ENCODE measurements around the gene OCA2. TPM values are rescaled to one million over a fixed set of nuclear protein-coding genes. Genes with fewer than 3 reads are reported as not detected.

Gene OCA2
- total RNA-seq, 1 experiment from 2014 or later = 0.09 TPM

- CTCF ChIA-PET = no interaction called here
- POLR2A ChIA-PET (ENCODE audit: low non-redundant PET) = no interaction called here
- H3K27ac ChIP-seq (ENCODE audit: low read depth, low read length, poor library complexity, severe bottlenecking) = no peak overlapping the region
Observed at GRCh38 chr15:27798807-27799206, 300.3 kb downstream of the OCA2 start.

DNA sequence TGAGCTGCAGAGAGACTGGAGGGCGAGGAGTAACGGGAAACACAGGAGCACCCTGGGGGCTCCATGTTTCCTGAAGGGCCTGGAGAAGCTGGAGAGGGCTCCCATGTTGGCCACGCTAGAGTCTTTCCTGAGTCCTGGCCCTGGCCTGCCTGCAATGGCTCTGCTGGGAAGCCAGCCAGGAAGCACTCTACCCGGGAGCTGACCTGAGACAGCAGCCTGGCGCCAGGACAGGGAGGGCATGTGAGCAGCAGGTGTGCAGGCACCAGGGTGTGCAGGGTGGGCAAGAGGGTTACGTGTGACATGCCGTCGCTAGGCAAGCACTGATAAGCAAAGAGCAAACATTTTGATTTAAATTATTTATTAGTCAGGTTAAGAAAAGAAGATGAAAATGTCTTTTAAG, 301.4 kb downstream of the OCA2 start:
- H3K36me3 ChIP-seq (ENCODE audit: insufficient read depth, low read length, poor library complexity, severe bottlenecking) = no peaks in the 10 kb centered on the region
- CTCF ChIA-PET = no interaction called here
- no TSS peak for BruUV-seq (replicated peaks)
- POLR2A ChIA-PET (ENCODE audit: low non-redundant PET) = no interaction called here
- peaks cover 24% of the 10 kb centered on the region for H3K9me3 ChIP-seq (ENCODE audit: low read depth, low read length, poor library complexity, severe bottlenecking)
- no peak overlapping the region for H3K4me3 ChIP-seq (ENCODE audit: low read depth, low read length, poor library complexity, severe bottlenecking)
- H3K4me1 ChIP-seq (ENCODE audit: insufficient read depth, low read length, poor library complexity, severe bottlenecking) = no peaks in the 10 kb centered on the region
- no peak overlapping the region for H3K27ac ChIP-seq (ENCODE audit: low read depth, low read length, poor library complexity, severe bottlenecking)
- no peak for DNase-seq (ENCODE audit: low spot score)
- intact Hi-C loops (cut with micrococcal nuclease; ENCODE audit: unreplicated experiment) = no loop called here
- no peaks in the 10 kb centered on the region for H3K27me3 ChIP-seq (replicated peaks; ENCODE audit: insufficient read depth, low read depth, low read length, poor library complexity)
- TF ChIP-seq EZH2 (IDR thresholded peaks at IDR 0.05; ENCODE audit: borderline replicate concordance, low read depth, low read length, poor library complexity, severe bottlenecking) = no peak
- TF ChIP-seq, protein P1, sequence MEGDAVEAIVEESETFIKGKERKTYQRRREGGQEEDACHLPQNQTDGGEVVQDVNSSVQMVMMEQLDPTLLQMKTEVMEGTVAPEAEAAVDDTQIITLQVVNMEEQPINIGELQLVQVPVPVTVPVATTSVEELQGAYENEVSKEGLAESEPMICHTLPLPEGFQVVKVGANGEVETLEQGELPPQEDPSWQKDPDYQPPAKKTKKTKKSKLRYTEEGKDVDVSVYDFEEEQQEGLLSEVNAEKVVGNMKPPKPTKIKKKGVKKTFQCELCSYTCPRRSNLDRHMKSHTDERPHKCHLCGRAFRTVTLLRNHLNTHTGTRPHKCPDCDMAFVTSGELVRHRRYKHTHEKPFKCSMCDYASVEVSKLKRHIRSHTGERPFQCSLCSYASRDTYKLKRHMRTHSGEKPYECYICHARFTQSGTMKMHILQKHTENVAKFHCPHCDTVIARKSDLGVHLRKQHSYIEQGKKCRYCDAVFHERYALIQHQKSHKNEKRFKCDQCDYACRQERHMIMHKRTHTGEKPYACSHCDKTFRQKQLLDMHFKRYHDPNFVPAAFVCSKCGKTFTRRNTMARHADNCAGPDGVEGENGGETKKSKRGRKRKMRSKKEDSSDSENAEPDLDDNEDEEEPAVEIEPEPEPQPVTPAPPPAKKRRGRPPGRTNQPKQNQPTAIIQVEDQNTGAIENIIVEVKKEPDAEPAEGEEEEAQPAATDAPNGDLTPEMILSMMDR (conservative IDR thresholded peaks at IDR 0.05; ENCODE audit: low read depth, low read length) = no peak

More at GRCh38 chr15:27798807-27799206, 300.3 kb downstream of the OCA2 start:
- Histone ChIP-seq H3K4me3 (ENCODE audit: low read depth, low read length, poor library complexity, severe bottlenecking) (no peak overlapping the region), H3K27me3 (replicated peaks; ENCODE audit: insufficient read depth, low read depth, low read length, poor library complexity) (no peaks in the 10 kb centered on the region), H3K4me1 (ENCODE audit: insufficient read depth, low read length, poor library complexity, severe bottlenecking) (no peaks in the 10 kb centered on the region), H3K9me3 (ENCODE audit: low read depth, low read length, poor library complexity, severe bottlenecking) (peaks cover 20% of the 10 kb centered on the region), H3K36me3 (ENCODE audit: insufficient read depth, low read length, poor library complexity, severe bottlenecking) (no peaks in the 10 kb centered on the region)
- TF ChIP-seq, protein P1 (conservative IDR thresholded peaks at IDR 0.05; ENCODE audit: low read depth, low read length) = no peak
- no peak for TF ChIP-seq EZH2 (IDR thresholded peaks at IDR 0.05; ENCODE audit: borderline replicate concordance, low read depth, low read length, poor library complexity, severe bottlenecking)
- BruUV-seq (replicated peaks) = no TSS peak
- intact Hi-C loops (cut with micrococcal nuclease; ENCODE audit: unreplicated experiment) = no loop called here
- no peak for DNase-seq (ENCODE audit: low spot score)

DNA sequence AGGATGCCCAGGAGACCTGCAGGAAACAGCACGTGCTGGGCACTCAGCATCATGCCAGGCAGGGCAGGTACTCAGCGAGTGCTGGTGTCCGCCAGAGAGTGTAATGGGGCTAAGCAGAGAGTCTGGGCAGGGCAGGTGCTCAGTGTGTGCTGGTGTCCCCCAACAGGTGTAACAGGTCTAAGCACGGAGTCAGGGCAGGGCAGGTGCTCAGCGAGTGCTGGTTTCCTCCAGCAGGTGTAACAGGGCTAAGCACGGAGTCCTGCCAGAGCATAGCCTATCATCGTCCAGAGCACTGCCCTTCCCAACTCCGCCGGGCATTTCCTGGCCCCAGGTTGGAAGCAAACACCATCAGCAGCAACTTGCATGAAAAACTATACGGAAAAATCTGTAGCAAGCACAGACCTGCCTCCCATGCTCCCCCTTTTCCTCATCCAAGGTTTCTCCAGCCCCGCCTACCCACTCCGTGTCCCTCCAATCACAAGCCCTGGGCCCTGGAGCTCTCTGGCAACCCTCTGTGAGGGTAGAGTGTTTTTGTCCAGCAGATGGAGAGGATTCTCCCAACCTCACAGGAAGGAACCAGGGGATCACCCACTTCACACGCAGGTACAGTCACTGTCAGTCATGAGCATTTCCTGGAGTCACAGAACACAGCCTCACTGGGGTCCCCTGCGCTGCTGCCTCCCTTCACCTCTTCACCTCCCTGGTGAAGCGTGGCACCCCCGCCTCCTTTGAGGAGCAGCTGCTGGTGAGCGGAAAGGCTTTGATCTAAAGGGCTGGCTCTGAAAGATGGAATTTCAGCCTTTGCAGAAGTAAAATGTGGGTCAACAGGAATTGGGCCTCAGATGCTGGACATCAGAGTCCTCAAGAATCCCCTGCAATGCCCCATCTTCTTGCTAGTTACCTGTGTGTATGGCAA, 302.5 kb downstream of the OCA2 start:
- Histone ChIP-seq H3K4me1 (ENCODE audit: insufficient read depth, low read length, poor library complexity, severe bottlenecking) (no peaks in the 10 kb centered on the region), H3K4me3 (ENCODE audit: low read depth, low read length, poor library complexity, severe bottlenecking) (no peak overlapping the region), H3K36me3 (ENCODE audit: insufficient read depth, low read length, poor library complexity, severe bottlenecking) (no peaks in the 10 kb centered on the region), H3K27ac (ENCODE audit: low read depth, low read length, poor library complexity, severe bottlenecking) (no peak overlapping the region), H3K9me3 (ENCODE audit: low read depth, low read length, poor library complexity, severe bottlenecking) (peaks cover 35% of the 10 kb centered on the region), H3K27me3 (replicated peaks; ENCODE audit: insufficient read depth, low read depth, low read length, poor library complexity) (no peaks in the 10 kb centered on the region)
- POLR2A ChIA-PET (ENCODE audit: low non-redundant PET) = no interaction called here
- intact Hi-C loops (cut with micrococcal nuclease; ENCODE audit: unreplicated experiment) = no loop called here
- DNase-seq (ENCODE audit: low spot score) = no peak
- TF ChIP-seq, protein P1 (conservative IDR thresholded peaks at IDR 0.05; ENCODE audit: low read depth, low read length) = no peak
- TF ChIP-seq EZH2 (IDR thresholded peaks at IDR 0.05; ENCODE audit: borderline replicate concordance, low read depth, low read length, poor library complexity, severe bottlenecking) = no peak
- CTCF ChIA-PET = no interaction called here
- no TSS peak for BruUV-seq (replicated peaks)
